ENCODE results near the gene CD109.

DNA sequence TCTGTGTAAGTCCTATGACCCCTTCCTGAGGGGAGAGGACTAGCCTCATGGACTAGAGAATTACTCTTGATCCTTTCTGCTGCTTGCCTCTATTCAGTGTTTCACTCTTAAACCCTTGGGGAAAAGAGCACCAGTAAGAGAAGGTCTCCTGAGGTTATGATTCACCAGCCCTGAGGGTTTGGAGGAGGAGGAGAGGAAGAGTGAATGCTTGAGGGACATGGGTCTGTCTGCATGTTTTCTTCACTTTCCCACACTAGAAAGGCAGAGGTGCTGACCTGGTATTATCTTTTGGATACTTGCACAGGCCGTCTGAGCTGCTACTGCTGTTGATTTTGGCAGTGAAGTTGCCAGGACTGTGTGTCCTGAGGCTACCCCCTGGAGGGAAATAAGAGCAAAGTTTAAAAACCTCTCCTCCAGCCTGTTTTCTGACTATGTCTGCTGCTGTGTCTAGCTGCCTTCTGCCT lies 78.3 kb downstream of the CD109 start:
- TF ChIP-seq, protein P1, sequence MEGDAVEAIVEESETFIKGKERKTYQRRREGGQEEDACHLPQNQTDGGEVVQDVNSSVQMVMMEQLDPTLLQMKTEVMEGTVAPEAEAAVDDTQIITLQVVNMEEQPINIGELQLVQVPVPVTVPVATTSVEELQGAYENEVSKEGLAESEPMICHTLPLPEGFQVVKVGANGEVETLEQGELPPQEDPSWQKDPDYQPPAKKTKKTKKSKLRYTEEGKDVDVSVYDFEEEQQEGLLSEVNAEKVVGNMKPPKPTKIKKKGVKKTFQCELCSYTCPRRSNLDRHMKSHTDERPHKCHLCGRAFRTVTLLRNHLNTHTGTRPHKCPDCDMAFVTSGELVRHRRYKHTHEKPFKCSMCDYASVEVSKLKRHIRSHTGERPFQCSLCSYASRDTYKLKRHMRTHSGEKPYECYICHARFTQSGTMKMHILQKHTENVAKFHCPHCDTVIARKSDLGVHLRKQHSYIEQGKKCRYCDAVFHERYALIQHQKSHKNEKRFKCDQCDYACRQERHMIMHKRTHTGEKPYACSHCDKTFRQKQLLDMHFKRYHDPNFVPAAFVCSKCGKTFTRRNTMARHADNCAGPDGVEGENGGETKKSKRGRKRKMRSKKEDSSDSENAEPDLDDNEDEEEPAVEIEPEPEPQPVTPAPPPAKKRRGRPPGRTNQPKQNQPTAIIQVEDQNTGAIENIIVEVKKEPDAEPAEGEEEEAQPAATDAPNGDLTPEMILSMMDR (IDR thresholded peaks at IDR 0.05), result no peak
- no peak for TF ChIP-seq POLR2A (IDR thresholded peaks at IDR 0.05)
